Measurements from ENCODE around the gene GALNT5. TPM values are rescaled to one million over a fixed set of nuclear protein-coding genes. Genes with fewer than 3 reads are reported as not detected.

The GALNT5 gene
- total and polyA plus RNA-seq, 10 of the 15 experiments (the other 5 are each of a cell fraction or from before 2014, with no cell fraction given) = under 0.01 to 0.25 (median 0.03) TPM; not detected in 4

DNA sequence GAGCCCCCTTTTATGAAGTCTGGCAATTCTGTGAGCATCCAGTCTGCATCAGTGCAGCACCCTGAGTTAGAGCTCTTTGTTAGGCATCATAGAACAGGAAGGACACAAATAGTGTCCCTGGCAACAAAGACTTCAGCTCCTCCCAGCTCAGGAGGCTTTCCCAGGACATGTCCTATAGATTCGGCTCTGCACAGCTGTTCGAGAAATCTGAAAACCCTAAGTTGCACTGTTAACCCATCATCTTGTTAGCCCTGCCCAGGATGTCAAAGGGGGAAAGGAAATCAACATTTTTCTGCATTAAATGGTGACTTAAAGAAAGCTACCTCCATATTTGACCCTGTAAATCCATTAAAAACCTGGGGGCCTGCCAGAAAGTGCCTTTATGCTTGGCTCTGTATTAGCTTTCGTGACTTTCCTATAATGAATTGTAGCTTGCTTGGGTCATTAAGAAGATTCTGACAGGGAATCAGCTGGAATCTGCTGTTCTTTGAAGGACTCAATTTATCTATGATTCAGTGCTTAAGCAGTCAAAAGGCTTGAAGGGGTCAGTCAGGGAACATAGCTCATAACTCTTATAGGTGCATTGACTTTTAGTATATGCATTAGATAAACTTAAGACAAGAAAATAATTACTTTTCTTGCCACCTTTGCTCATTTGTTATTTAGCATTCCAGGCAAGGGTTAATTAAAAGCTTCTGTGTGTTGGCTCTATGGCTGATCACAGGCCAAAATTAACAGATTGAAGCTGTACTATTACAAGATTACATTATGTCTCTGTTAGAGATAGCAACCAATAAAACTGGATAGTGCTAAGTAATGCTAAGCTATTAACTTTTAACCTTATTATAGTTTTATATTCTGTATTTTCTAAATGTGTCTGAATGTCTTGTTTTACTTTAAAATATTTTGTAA is 47.6 kb downstream of the GALNT5 start (continued):
- TF ChIP-seq ETV6 (conservative IDR thresholded peaks at IDR 0.05 in 1 of 2, IDR thresholded peaks at IDR 0.05 in 1 of 2; ENCODE audit: borderline replicate concordance in 1 of 2, low read depth in 1 of 2) = no peak
- TF ChIP-seq CHD4 (IDR thresholded peaks at IDR 0.05) = no peak
- TF ChIP-seq RFX5 (IDR thresholded peaks at IDR 0.05; ENCODE audit: low read depth, low read length) = no peak
- no peak for TF ChIP-seq RELA (IDR thresholded peaks at IDR 0.05; ENCODE audit: borderline replicate concordance, partially characterized antibody)
- TF ChIP-seq, protein P1, sequence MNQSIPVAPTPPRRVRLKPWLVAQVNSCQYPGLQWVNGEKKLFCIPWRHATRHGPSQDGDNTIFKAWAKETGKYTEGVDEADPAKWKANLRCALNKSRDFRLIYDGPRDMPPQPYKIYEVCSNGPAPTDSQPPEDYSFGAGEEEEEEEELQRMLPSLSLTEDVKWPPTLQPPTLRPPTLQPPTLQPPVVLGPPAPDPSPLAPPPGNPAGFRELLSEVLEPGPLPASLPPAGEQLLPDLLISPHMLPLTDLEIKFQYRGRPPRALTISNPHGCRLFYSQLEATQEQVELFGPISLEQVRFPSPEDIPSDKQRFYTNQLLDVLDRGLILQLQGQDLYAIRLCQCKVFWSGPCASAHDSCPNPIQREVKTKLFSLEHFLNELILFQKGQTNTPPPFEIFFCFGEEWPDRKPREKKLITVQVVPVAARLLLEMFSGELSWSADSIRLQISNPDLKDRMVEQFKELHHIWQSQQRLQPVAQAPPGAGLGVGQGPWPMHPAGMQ (IDR thresholded peaks at IDR 0.05; ENCODE audit: borderline replicate concordance) = no peak

DNA sequence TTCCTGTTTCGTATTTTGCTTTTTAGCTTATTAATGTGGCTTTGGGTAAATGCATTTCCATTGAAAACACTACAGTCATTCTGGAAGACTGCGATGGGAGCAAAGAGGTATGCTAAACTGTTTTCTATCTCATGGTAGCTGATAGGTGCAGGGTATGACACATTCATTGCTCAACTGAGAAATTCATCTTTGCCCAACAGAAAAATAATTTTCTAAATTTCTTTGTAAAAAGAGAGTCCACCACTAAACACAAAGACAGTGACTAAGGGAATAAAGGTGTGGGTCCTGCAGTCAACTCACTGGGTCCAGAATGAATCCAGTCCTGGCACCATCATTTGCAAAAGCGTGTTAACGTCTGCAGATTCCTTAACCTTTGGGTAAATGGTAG is 48.2 kb downstream of the GALNT5 start:
- H3K4me1 ChIP-seq (ENCODE audit: control insufficient read depth, insufficient read depth, low read length) = no peaks in the 10 kb centered on the region
- no TSS peak for BruUV-seq (replicated peaks)
- TF ChIP-seq, protein P2, sequence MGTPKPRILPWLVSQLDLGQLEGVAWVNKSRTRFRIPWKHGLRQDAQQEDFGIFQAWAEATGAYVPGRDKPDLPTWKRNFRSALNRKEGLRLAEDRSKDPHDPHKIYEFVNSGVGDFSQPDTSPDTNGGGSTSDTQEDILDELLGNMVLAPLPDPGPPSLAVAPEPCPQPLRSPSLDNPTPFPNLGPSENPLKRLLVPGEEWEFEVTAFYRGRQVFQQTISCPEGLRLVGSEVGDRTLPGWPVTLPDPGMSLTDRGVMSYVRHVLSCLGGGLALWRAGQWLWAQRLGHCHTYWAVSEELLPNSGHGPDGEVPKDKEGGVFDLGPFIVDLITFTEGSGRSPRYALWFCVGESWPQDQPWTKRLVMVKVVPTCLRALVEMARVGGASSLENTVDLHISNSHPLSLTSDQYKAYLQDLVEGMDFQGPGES (IDR thresholded peaks at IDR 0.05) = no peak
- TF ChIP-seq BMI1 (IDR thresholded peaks at IDR 0.05; ENCODE audit: borderline replicate concordance) (no peak), SREBF2 (IDR thresholded peaks at IDR 0.05; ENCODE audit: low read length) (no peak), EZH2 (IDR thresholded peaks at IDR 0.05; ENCODE audit: borderline replicate concordance, control insufficient read depth, low read depth, low read length) (no peak)
- TF ChIP-seq, protein P3, sequence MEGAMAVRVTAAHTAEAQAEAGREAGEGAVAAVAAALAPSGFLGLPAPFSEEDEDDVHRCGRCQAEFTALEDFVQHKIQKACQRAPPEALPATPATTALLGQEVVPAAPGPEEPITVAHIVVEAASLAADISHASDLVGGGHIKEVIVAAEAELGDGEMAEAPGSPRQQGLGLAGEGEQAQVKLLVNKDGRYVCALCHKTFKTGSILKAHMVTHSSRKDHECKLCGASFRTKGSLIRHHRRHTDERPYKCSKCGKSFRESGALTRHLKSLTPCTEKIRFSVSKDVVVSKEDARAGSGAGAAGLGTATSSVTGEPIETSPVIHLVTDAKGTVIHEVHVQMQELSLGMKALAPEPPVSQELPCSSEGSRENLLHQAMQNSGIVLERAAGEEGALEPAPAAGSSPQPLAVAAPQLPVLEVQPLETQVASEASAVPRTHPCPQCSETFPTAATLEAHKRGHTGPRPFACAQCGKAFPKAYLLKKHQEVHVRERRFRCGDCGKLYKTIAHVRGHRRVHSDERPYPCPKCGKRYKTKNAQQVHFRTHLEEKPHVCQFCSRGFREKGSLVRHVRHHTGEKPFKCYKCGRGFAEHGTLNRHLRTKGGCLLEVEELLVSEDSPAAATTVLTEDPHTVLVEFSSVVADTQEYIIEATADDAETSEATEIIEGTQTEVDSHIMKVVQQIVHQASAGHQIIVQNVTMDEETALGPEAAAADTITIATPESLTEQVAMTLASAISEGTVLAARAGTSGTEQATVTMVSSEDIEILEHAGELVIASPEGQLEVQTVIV (IDR thresholded peaks at IDR 0.05; ENCODE audit: borderline replicate concordance, partially characterized antibody) = no peak
- TF ChIP-seq, protein P4, sequence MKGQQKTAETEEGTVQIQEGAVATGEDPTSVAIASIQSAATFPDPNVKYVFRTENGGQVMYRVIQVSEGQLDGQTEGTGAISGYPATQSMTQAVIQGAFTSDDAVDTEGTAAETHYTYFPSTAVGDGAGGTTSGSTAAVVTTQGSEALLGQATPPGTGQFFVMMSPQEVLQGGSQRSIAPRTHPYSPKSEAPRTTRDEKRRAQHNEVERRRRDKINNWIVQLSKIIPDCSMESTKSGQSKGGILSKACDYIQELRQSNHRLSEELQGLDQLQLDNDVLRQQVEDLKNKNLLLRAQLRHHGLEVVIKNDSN (IDR thresholded peaks at IDR 0.05; ENCODE audit: borderline replicate concordance, extremely low read length, insufficient read depth, low read depth, low read length) = no peak

More for the DNA sequence above, 48.2 kb downstream of the GALNT5 start:
- no peaks in the 10 kb centered on the region for H3K9me3 ChIP-seq (replicated peaks; ENCODE audit: control insufficient read depth, insufficient read depth, low read length)
- no peaks in the 10 kb centered on the region for H3K27me3 ChIP-seq (replicated peaks in 1 of 2; ENCODE audit: control insufficient read depth in 2 of 2, insufficient read depth in 2 of 2, low read length in 1 of 2)
- no peak overlapping the region for H3K4me2 ChIP-seq (ENCODE audit: control insufficient read depth, insufficient read depth)
- no peak overlapping the region for H2AFZ ChIP-seq (ENCODE audit: control insufficient read depth, low read depth, low read length)
- no peak for ATAC-seq
- in situ Hi-C loops (cut with MboI) = loop anchor here (10.0 kb wide), 1 partner anchor 449 kb away; no protein-coding TSS in a partner anchor
- WGBS (ENCODE audit: insufficient coverage, insufficient replicate concordance, low lambda C conversion rate, missing lambda C conversion rate) = 58% methylated on average over 4 of the region's 4 CpGs
- no peak for FAIRE-seq
- SMC1A ChIA-PET (ENCODE audit: uncharacterized antibody, unreplicated experiment) = interaction anchor here (0.6 to 8.7 kb wide), 26 partner anchors 11 to 1440 kb away, joined by 3 to 155 read pairs (median 7); partner anchors contain the start of genes CYTIP, ERMN and GALNT5
- no peak overlapping the region for H3K4me3 ChIP-seq
- no peak overlapping the region for H3K9ac ChIP-seq (ENCODE audit: control insufficient read depth, insufficient read depth, low read length)
- no peaks in the 10 kb centered on the region for H3K79me2 ChIP-seq (ENCODE audit: control insufficient read depth, insufficient read depth, low read length)
- RAD21 ChIA-PET (ENCODE audit: unreplicated experiment) = interaction anchor here (1.1 to 7.8 kb wide), 11 partner anchors 8 to 719 kb away, joined by 3 to 126 read pairs (median 4); partner anchors contain the start of gene ERMN
- no peaks in the 10 kb centered on the region for H4K20me1 ChIP-seq (ENCODE audit: control insufficient read depth, insufficient read depth)
- DNase-seq (ENCODE audit: low read depth, low spot score) = no peak
- H3K27ac ChIP-seq (ENCODE audit: control insufficient read depth, insufficient read depth) = no peak overlapping the region
- intact Hi-C loops (cut with micrococcal nuclease; ENCODE audit: unreplicated experiment) = loop anchor here (2.0 to 10.0 kb wide), 2 partner anchors 187 to 569 kb away; partner anchors contain the start of gene ACVR1
- CTCF ChIA-PET = interaction anchor here (0.8 to 12.1 kb wide), 22 partner anchors 10 to 1448 kb away, joined by 3 to 226 read pairs (median 8); partner anchors contain the start of gene ERMN
- POLR2A ChIA-PET = no interaction called here
- H3K36me3 ChIP-seq (ENCODE audit: control insufficient read depth in 2 of 2, insufficient read depth in 2 of 2, low read length in 1 of 2) = no peaks in the 10 kb centered on the region

Data from GM12878 (cell line).